WTC11 (cell line): ENCODE results near the gene TAPBPL.

Experiments used
- AFF4 ChIP-seq: sonication (generic); formaldehyde crosslinking; IDR thresholded peaks from 2 replicates; pipeline ENCODE4 v1.8.1; 2023; ENCODE audit warnings: mild to moderate bottlenecking, missing genetic modification reagents, borderline replicate concordance
- GABPB1 ChIP-seq: sonication (generic); formaldehyde crosslinking; IDR thresholded peaks from 2 replicates; pipeline ENCODE4 v1.8.1; 2023; ENCODE audit warnings: mild to moderate bottlenecking, missing genetic modification reagents
- IRF2 ChIP-seq: sonication (generic); formaldehyde crosslinking; IDR thresholded peaks from 2 replicates; pipeline ENCODE4 v1.8.0; 2022; ENCODE audit warnings: low read depth, missing genetic modification reagents, borderline replicate concordance
- JUN ChIP-seq: sonication (generic); formaldehyde crosslinking; IDR thresholded peaks from 2 replicates; pipeline ENCODE4 v1.8.0; 2023; ENCODE audit warnings: mild to moderate bottlenecking, missing genetic modification reagents
- SMAD4 ChIP-seq: sonication (generic); formaldehyde crosslinking; IDR thresholded peaks from 2 replicates; pipeline ENCODE4 v1.8.0; 2022; ENCODE audit warnings: mild to moderate bottlenecking, missing genetic modification reagents
- TCF7 ChIP-seq: sonication (generic); formaldehyde crosslinking; IDR thresholded peaks from 2 replicates; pipeline ENCODE4 v1.8.0; 2022; ENCODE audit warnings: mild to moderate bottlenecking, low read depth, missing genetic modification reagents, moderate library complexity
- TEAD1 ChIP-seq: sonication (generic); formaldehyde crosslinking; IDR thresholded peaks from 2 replicates; pipeline ENCODE4 v1.8.0; 2022; ENCODE audit warnings: mild to moderate bottlenecking, missing genetic modification reagents
- ZNF121 ChIP-seq: sonication (generic); formaldehyde crosslinking; IDR thresholded peaks from 2 replicates; pipeline ENCODE4 v1.8.0; 2023; ENCODE audit warnings: missing genetic modification reagents
- TF ChIP-seq, protein P1 (sequence below): fragments of 200-600 bp; IDR thresholded peaks from 2 replicates; pipeline ENCODE4 v1.8.0; 2022; ENCODE audit warnings: antibody characterized with exemption
- TF ChIP-seq, protein P2 (sequence below): sonication (generic); formaldehyde crosslinking; conservative IDR thresholded peaks from 2 replicates; pipeline ENCODE4 v1.8.1; 2022; ENCODE audit warnings: mild to moderate bottlenecking, missing genetic modification reagents
- TF ChIP-seq, protein P3 (sequence below): sonication (generic); formaldehyde crosslinking; IDR thresholded peaks from 2 replicates; pipeline ENCODE4 v1.8.0; 2023; ENCODE audit warnings: missing genetic modification reagents

DNA sequence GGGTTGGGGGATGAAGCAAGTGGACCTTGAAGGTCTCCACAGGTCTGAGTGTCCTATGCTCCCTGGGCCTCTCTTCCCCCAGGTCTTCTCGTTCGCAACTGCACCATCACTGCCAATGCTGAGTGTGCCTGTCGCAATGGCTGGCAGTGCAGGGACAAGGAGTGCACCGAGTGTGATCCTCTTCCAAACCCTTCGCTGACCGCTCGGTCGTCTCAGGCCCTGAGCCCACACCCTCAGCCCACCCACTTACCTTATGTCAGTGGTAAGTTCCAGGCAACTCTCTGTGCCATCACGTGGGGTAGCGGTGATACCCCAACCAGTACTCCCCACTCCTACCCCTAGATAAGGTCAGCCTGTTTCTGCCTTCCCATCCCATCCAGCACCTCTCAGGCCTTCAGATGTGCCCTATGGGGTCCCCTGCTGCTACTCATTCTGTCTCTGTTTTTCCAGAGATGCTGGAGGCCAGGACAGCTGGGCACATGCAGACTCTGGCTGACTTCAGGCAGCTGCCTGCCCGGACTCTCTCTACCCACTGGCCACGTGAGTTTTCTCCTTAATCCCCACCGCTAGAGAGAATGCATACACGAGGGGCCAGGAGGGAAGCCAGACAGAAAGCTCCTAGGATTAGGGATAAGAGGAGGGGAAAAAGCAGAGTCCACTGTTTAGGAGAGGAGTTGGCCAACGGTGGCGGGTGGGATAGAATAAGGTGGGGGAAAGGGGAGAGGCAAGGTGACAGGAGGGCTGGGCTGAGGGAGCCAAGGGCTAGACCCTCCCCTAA lies 1.6 kb upstream of the TAPBPL start:
- TF ChIP-seq, protein P1, sequence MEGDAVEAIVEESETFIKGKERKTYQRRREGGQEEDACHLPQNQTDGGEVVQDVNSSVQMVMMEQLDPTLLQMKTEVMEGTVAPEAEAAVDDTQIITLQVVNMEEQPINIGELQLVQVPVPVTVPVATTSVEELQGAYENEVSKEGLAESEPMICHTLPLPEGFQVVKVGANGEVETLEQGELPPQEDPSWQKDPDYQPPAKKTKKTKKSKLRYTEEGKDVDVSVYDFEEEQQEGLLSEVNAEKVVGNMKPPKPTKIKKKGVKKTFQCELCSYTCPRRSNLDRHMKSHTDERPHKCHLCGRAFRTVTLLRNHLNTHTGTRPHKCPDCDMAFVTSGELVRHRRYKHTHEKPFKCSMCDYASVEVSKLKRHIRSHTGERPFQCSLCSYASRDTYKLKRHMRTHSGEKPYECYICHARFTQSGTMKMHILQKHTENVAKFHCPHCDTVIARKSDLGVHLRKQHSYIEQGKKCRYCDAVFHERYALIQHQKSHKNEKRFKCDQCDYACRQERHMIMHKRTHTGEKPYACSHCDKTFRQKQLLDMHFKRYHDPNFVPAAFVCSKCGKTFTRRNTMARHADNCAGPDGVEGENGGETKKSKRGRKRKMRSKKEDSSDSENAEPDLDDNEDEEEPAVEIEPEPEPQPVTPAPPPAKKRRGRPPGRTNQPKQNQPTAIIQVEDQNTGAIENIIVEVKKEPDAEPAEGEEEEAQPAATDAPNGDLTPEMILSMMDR, result no peak
- TF ChIP-seq GABPB1 (no peak), TCF7 (no peak), AFF4 (CRISPR knock-in tag) (no peak), IRF2 (CRISPR knock-in tag) (no peak), TEAD1 (CRISPR knock-in tag) (no peak), JUN (CRISPR knock-in tag) (no peak), SMAD4 (CRISPR knock-in tag) (no peak), ZNF121 (no peak)
- TF ChIP-seq, protein P2, sequence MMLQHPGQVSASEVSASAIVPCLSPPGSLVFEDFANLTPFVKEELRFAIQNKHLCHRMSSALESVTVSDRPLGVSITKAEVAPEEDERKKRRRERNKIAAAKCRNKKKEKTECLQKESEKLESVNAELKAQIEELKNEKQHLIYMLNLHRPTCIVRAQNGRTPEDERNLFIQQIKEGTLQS, result no peak
- TF ChIP-seq, protein P3, sequence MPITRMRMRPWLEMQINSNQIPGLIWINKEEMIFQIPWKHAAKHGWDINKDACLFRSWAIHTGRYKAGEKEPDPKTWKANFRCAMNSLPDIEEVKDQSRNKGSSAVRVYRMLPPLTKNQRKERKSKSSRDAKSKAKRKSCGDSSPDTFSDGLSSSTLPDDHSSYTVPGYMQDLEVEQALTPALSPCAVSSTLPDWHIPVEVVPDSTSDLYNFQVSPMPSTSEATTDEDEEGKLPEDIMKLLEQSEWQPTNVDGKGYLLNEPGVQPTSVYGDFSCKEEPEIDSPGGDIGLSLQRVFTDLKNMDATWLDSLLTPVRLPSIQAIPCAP (CRISPR knock-in tag), result no peak
